Stromal cell of bone marrow (primary cell): ENCODE measurements around the gene FOXRED1.
A peak's percentile ranks its signal among the peaks of the same experiment; 100 is the strongest.
"Not testable (repeated sequence)": the region's sequence is repeated elsewhere in the genome, so short reads cannot be mapped to it uniquely, and the experiment has no call there.

Source experiments
- DNase-seq: peaks from one replicate; pipeline ENCODE4 v3.0.0-alpha.2; 2012; ENCODE audit warnings: low read depth

The FOXRED1 gene

DNA sequence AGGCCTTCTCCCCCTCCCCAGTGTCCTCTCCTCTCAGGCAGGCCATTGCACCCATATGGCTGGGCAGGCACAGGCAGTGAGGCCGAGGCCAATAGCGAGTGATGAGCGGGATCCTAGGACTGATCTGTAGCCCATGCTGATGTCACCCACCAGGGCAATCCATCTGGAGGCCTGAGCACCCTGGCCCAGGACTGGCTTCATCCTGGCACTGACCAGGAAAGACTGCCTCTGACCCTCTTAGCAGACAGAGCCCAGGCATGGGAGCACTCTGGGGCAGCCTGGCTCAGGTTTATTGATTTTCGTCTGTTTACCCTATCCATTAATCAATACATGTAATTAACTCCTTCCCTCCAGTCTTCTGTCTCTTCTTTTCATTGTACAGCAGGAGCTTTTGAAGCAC lies 8.8 kb downstream of the FOXRED1 start:
- no peak for DNase-seq

DNA sequence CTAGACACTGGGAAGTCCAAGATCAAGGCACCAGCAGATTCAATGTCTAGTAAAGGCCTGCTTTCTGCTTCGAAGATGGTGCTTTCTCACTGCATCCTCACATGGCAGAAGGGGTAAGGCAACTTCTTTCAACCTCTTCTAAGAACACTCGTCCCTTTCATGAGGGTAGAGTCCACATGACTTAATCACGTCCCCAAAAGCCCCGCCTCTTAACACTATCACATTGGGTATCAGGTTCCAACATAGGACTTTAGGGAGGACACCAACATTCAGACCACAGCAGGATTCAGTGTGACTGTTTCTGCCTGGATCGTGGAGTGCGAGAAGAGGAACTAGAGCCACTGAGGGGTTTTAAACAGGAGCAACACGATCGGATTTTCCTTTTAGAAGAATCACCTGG lies 10.2 kb downstream of the FOXRED1 start:
- no peak for DNase-seq

DNA sequence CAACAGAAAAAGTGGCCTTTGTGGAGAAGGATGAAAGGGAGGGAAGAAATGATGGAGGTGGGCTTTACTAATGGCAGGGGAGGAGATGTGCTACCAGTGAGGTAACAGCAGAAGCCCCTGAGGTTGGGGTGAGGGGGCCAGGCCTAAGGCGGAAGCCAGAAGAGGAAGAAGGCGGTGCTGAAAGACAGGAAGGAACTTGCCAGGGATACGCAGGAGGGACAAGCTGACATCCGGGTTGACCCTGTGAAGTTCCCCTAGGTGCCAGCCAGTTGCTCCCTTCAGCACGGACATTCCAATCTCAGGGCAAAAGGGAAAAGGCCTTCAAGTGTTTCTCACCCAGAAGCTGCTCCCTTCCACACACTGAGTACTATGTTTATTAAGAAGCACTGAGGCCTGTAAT lies 11.6 kb downstream of the FOXRED1 start:
- DNase-seq: no peak

DNA sequence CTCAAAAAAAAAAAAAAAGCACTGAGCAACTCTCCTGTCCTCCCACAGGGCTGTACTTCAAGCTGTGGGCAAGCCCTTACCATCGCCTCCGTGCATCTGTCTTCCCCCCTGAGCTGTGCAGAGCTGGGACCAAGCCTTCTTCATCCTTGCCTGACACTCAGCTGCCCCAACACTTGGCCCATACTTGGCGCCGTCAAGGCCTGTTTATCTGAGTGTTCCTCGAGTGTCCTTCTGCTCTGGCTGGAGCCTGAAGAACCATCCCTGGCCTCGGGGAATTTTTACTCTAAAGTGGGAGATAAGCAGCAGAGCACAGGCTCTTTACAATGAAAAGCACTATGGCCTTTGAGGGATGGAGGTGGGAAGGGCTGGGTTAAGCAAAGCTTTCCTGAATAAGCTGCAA lies 12.3 kb downstream of the FOXRED1 start:
- DNase-seq: no peak

DNA sequence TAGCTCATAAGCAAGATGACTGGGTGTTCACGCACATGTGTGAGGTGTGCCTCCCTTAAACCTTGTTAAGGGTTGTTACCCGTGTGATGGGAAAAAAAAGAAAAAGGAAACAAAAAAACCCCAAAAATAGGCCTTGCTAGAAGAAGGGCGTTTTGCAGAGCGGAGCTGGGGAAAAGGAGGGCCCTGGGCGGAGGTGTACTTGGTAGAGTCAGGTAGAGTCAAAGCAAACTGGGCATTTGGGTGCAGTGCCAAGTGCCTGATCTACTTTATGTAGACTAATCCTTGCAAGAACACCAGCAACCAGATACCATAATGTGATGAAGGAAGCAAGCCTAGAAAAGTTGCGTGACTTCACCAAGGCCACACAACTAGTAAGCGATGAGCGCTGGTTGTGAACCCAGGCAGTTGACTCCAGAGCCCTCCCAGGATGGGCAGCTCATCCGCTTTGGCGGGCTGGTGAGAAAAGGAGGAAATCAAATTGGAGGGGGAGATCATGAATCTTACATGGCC lies 12.8 kb downstream of the FOXRED1 start:
- no peak for DNase-seq

DNA sequence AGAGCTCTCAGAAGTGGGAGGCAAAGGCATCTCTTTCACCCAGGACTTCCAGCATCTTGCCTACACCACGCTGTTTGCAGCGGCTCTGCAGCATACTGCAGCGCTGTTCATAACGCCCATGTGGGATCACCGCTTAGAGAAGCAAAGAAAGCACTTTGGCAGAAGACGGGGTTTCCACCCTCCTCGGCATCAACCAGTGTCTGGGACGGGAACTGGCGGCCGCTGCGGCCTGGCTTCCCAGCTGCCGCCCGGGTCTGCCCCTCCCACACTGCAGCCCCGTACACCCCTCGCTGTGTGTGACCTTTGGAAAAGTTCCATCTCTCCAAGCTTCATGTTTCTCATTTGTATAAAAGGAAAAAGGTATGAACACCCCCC lies 13.4 kb downstream of the FOXRED1 start:
- no peak for DNase-seq

DNA sequence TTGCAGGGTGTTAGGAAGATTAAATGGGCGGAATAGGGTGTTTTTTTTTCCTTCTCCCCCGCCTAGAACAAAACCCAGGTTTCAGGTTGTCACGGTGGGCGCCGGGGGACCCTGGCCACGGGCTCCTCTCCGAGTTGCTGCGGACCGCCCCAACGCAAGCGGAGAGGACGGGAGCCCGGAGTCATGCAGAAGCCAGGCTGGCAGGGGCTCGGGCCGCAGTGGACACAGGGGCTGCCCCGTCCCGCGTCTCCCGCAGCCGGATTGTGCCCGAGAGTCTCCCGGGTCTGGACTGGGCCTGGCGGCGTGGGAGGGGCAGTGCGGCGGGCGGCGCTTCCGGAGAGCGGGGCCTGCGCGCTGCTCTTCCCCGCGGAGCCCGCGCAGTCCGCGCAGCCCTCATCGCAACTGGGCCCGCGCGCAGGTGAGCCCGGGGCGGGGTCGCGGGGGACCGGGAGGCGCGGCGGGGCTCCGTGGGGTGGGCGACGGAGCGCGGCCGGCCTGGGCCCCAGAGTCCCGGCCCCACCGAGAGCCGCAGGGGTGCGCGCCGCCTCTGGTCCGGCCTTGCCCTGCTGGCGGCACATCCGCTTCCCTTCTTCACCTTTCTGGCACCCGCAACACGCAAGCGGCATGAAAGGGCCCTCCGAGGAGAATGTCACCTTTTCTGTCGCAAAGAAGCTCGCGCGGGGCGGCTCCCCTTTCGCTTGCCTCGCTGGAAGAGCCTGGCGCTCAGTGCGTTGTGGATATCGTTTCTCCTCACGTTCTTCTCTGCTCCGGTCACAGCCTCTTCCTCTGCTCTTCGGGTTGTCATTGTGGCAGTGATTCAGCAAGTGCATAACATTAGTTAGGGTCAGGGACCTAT lies 14.0 kb downstream of the FOXRED1 start, which contains the start of gene TIRAP:
TSS of gene TIRAP (plus strand) at position 358 of the 856 bp plus-strand sequence. CDS start 7,802 bp downstream, outside the sequence.
- DNase-seq: no peak

DNA sequence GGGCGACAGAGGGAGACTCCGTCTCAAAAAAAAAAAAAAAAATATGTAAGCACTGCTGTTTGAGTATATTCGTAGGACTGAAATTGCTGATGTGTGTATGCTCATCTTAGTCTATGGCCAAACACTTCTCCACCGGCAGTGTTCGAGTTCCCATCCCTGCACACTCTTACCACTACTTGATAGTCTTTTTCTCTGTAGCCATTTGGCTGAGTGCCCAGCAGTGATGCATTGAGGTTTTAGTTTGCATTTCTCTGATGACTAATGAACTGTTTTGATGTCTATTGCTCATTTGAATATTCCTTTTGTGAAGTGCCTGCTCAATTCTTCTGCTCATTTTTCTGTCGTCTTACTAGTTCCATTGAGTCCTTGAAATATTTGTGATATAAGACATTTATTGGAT lies 15.9 kb downstream of the FOXRED1 start:
- peak; percentile 95 for DNase-seq

DNA sequence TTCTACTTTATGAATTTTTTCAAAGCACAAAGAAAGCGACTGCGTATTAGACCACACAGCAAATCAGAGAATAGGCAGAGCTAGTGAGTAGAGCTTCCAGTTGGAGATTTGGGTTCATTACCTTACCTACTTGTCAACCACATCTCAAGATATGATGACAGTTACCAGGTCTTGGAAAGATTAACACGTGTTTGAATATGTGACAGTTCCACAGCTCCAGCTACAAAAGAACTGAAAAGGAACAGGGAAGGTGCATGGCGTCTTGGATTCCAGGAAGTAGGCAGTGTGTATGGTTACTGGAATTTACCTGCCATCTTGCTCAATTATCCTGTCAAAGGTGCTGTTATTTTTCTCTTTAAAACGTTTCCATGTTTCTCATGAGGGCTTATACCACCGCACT lies 19.3 kb downstream of the FOXRED1 start:
- no peak for DNase-seq

DNA sequence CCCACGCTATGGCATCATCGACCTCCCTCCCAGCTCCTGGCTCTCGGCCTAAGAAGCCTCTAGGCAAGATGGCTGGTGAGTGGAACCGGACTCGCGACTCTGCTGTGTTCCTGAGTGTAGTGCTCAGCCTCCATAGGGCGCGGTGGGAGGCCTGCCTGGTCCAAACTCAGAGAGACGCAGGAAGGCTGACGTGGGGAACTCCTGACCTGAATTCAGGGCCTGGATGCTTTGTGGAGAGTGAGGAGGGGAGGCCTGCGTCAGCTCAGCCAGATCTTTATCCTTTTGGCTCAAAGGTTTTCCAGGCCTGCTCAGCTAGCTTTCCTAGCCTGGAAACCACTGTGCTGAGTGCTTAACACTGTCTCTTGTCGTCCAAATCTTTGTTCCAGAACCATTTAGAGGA lies 21.9 kb downstream of the FOXRED1 start:
- DNase-seq: no peak

DNA sequence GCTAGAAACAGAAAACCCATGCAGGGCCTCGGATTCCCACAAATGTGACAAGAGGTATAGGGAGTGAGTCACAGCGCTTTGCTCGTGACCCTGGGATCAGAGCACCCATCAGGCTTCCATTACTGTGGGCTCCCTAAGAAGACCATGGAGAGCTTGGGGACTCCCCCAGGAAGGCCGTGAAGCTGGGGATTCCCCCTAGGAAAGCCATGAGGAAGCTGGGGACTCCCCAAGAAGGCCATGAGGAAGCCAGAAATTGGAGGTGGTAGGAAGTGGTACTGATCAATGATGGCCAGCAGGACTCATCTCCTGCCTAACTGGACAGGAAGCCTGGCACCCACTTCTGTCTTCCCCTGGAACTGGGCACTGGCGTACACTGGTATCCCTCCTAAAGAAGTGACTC lies 24.8 kb downstream of the FOXRED1 start:
- no peak for DNase-seq

DNA sequence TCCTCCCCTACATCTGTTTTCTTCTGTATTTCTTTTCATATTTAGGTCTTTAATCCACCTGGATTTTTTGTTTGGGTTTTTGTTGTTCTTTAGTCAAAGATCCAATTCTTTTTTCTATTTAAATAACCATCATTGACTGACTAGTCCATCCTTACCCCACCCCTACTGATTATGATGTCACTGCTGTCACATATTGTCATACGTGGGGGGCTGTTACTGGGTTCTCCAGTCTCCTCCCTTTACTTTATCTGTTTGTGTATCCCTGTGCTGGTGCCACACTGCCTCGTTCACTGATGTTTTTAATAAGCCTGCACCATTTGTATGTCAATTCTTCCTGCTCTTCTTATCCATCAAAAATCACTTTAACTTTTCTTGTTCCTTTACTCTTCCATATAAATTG lies 28.1 kb downstream of the FOXRED1 start:
- no peak for DNase-seq

DNA sequence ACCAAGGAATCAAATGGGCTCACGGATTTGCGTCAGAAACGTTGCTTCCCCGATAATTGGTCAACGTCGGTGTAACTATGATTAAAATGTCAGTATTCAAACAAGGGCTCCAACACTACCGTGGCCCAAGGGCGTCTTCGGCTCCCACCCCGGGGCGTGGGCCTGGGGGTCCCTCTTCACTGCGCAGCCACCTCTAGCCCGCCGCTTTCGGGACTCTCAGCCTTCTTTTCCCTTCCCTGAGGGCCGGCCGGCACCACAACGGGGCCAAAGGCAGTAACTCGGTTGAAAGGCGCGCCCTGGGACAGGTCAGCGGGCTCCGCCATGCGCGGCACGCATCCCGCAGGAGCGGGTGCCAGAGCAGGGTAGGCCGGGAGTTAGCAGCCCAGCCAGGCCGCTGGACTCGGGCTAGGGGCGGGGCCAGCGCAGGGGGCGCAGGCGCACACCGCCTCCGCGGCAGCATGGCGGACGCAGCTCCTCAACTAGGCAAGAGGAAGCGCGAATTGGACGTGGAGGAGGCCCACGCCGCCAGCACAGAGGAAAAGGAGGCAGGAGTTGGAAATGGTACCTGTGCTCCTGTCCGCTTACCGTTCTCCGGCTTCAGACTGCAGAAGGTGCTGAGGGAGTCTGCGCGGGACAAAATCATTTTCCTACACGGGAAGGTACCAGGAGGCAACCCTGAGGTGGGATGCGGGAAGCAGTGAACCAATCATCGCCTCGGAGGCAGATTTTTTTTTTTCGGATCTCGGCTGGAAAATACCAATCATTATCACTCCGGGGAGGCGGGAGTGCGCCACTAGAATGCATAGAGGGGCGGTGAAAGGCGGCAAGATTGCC lies 34.9 kb downstream of the FOXRED1 start, which contains the start of gene DCPS:
TSS of gene DCPS (plus strand) at position 438 of the 834 bp plus-strand sequence. CDS start at position 459, 21 bp downstream.
- DNase-seq: peak; percentile 81

DNA sequence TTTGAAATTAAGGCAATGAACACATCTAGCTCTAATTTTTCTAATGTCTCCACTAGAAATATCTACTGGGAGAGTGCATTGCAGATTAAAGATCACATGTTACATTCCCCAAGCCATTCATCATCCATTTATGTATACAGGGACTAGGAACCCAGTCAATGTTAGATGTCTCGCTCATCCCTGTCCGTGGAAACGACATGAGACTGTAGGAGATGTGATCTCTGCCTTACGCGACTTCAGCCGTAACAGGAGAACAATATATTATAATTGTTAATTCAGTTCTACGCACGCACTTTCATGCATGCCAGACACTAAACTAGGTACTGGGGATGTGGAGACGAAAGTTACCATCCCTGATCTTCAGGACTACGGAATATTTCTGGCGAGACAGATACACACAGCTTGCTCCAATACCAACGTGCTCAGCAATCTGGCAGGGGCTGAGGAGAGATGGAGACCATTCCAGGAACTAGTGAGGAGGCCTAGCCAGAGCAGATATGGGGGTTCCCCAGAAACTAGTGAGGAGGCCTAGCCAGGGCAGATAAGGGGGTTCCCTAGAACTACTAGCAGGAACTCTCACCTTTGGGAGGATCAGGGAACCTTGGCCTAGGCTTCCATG lies 35.6 kb downstream of the FOXRED1 start:
- no peak for DNase-seq

DNA sequence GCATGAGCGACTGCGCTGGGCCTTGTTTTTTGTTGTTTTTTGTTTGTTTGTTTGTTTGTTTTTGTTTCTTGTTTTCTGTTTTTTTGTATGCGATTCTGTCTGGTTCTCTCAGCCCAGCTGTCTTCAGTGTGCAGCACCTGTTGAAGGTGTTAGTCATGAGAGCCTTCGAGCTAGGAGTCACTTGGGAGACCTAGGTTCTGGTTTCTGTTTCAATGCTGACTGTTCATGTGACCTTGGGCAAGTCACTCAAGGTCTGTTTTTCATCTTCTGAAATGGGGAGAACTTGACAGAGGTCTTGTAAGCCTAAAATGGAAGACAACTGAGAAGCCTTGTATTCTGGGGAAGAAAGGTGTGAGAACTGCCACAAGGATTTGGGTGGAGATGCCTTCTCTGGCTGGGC lies 36.7 kb downstream of the FOXRED1 start:
- DNase-seq: no peak

DNA sequence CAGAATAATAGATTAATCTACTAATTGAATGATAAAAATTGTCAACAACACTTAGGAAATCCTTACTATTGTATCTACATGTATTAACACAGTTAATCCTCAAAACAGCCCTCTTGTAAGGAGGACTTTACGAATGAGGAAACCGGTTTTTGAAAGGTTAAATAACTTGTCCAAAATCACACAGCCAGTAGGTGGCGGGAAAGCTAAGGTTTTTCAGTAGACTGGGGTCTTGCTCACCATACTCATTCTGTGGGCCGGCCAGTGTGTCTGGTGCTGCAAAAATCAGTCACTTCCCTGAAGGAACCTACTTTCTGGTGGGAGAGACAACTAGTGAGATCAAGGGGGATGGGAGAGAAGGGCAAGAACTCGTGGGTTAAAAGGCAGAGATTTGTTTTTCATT lies 38.8 kb downstream of the FOXRED1 start:
- DNase-seq: no peak

DNA sequence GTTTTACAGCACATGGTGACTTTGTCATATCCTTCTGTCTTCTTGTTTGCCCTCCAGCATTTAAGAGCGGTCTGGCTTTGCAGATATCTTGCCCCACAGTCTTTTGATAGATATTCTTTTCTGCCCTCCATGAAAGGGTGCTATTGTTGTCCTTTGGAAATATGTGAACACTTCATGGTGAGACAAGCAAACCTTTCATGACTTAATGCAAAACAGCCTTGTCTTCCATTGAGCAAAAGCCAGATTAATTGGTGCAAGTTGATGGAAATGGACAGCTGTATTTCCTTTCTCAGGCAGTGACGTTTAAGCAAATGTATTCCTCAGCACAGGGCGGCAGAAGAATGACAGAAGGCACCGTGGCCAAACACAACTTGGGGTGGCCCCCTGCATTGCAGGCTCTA lies 39.3 kb downstream of the FOXRED1 start:
- no peak for DNase-seq

DNA sequence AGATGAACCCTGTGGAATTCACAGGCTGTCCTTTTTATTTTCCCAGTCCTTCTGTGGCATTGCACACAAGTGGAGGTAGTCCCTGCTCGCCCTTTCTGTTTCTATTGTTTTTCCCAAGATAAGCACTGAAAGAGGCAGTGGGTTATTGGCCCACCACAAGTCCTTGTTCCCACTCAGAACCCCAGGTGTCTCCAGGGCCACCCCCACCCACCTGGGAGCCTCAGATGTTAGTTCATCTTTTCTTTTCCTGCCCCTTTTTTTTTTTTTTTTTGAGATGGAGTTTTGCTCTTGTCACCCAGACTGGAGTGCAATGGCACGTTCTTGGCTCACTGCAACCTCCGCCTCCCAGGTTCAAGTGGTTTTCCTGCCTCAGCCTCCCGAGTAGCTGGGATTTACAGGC lies 39.8 kb downstream of the FOXRED1 start:
- not testable (repeated sequence) for DNase-seq

DNA sequence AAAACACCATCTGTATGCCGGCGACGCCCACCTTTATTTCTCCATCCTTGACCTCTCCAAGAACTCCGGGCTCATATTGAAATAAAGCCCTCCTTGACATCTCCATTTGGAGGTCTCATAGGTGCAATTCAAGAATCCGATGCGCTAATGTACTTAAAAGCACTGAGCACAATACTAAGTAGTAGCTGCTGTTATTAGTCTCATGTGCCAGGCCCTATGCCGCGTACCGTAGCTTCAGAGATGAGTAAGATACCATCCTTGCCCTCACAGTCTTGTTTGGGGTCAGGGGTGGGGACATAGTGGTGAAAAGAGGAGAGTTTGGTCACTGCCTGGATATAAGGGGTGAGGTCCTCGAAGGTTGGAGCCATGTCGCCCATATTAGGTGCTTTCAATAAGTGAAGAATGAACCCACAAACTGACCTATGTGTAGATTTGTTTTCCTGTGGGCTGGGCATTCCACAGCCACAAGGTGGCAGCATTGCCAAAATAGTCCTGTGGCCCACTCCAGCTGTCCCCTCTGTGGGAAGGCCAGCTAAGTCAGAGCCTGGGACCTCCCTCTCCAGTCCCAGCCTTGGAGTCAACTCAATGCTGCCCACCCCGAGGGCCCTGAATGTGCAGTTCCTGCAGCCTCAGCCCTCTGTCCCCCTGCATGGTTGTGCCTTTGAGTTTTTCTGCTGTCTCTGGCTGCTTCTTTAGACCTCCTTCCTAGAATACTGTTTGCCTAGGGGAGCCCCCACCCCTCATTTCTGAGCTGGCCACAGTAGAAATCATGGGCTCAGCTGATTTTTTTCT lies 41.4 kb downstream of the FOXRED1 start:
- DNase-seq: peak; percentile 45

DNA sequence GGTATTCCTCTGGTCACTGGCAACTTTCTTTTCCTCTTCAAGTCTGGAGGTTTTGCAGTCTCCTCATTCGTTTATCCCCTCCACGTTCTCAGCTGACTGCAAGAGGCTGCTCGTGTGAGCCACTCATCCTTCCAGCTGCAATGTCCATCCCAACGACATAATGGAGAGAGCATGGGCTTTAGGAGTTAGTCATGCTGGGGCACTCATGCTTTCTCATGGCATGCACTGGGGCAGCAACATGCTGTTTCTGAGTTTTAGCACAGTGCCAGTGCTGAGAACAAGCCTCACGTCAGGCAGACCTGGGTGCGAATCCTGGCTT lies 42.0 kb downstream of the FOXRED1 start:
- no peak for DNase-seq

DNA sequence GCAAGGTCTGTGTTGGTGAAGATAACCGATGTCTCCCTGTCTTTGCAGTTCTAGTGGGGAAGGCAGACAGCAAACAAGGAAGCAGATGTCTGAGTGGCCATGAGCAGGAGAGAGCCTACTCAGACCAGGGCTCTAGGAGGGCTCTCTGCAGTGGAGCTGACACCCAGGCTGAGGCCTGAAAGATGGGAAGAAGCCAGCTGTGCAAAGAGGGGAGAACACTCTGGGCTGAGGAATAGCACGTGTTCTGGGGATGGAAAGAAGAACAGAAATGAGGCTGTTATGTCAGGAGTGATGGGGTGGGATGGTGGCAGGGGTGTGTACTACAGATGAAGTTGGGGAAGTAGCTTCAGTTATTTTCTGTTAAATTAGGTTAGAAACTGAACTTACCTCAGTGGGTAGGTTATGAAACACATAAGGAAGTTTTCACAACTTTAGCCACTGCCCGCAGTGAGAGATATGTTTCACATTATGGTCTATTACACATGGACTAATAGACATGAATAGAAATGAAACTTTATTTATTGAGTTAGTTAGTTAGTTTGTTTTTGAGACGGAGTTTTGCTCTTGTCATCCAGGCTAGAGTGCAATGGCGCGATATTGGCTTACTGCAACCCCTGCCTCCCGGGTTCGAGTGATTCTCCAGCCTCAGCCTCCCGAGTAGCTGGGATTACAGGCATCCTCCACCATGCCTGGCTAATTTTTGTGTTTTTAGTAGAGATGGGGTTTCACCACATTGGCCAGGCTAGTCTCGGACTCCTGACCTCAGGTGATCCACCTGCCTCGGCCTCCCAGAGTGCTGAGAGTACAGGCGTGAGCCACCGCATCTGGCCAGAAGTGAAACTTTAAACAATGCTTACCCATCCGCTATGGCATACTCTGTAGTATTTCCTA lies 42.7 kb downstream of the FOXRED1 start:
- no peak for DNase-seq
